ENCODE results near the gene BLTP3A.

DNA sequence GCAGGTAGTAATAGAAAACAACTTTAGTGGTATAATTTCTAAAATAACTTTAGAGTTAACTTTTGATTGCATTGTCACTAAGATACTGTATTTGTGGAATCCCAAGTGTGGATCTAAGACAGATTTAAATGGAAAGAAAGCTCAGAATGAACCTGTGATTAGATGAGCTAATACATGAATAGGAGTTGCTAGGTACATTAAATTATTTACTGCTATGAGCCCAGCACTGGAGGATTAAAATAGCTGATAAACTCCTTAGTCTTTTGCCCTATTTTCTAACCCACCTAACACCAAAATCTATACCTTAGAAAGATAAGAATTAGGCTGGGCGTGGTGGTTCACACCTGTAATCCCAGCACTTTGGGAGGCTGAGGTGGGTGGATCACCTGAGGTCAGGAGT is 23.7 kb upstream of the BLTP3A start:
- TF ChIP-seq GATA2 (IDR thresholded peaks at IDR 0.05; ENCODE audit: low read depth, low read length) (no peak), GATA3 (IDR thresholded peaks at IDR 0.05; ENCODE audit: low read depth, low read length) (no peak)

Data from SH-SY5Y (cell line).